Measurements from ENCODE around the gene TEX29.

The TEX29 gene

GRCh38 chr13:111342721-111343120 lies 22.3 kb downstream of the TEX29 start:
- TF ChIP-seq, protein P1, sequence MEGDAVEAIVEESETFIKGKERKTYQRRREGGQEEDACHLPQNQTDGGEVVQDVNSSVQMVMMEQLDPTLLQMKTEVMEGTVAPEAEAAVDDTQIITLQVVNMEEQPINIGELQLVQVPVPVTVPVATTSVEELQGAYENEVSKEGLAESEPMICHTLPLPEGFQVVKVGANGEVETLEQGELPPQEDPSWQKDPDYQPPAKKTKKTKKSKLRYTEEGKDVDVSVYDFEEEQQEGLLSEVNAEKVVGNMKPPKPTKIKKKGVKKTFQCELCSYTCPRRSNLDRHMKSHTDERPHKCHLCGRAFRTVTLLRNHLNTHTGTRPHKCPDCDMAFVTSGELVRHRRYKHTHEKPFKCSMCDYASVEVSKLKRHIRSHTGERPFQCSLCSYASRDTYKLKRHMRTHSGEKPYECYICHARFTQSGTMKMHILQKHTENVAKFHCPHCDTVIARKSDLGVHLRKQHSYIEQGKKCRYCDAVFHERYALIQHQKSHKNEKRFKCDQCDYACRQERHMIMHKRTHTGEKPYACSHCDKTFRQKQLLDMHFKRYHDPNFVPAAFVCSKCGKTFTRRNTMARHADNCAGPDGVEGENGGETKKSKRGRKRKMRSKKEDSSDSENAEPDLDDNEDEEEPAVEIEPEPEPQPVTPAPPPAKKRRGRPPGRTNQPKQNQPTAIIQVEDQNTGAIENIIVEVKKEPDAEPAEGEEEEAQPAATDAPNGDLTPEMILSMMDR (IDR thresholded peaks at IDR 0.05; ENCODE audit: low read length) = no peak
- TF ChIP-seq EZH2phosphoT487 (IDR thresholded peaks at IDR 0.05; ENCODE audit: low read length) = no peak
- TF ChIP-seq EZH2 (optimal IDR thresholded peaks at IDR 0.05; ENCODE audit: low read depth, low read length) = no peak
- H3K4me3 ChIP-seq (ENCODE audit: low read length) = no peak overlapping the region
- H2AFZ ChIP-seq (ENCODE audit: low read length) = no peak overlapping the region
- H3K9me2 ChIP-seq (replicated peaks; ENCODE audit: insufficient read depth, low read length) = no peaks in the 10 kb centered on the region
- no peaks in the 10 kb centered on the region for H3K9me3 ChIP-seq (replicated peaks; ENCODE audit: insufficient read depth, low read length)
- no peak overlapping the region for H3K9ac ChIP-seq (ENCODE audit: low read length)
- no peak overlapping the region for H3K4me2 ChIP-seq (ENCODE audit: low read depth, low read length)
- no peaks in the 10 kb centered on the region for H3K4me1 ChIP-seq (ENCODE audit: low read length)
- H3K79me2 ChIP-seq (ENCODE audit: low read length) = no peaks in the 10 kb centered on the region
- no peak overlapping the region for H3K27ac ChIP-seq (ENCODE audit: low read length)
- no peaks in the 10 kb centered on the region for H3F3A ChIP-seq (ENCODE audit: insufficient read depth, low read length)
- no peaks in the 10 kb centered on the region for H3K27me3 ChIP-seq (replicated peaks; ENCODE audit: insufficient read depth, low read length)
- DNase-seq = no peak
- H3K36me3 ChIP-seq (replicated peaks; ENCODE audit: insufficient read depth, low read length) = no peaks in the 10 kb centered on the region
- H4K20me1 ChIP-seq (ENCODE audit: insufficient read depth, low read length) = no peaks in the 10 kb centered on the region

- Histone ChIP-seq H3K79me2 (ENCODE audit: low read length) (no peaks in the 10 kb centered on the region), H3K4me2 (ENCODE audit: low read depth, low read length) (no peak overlapping the region), H3K4me3 (ENCODE audit: low read length) (no peak overlapping the region), H3K36me3 (replicated peaks; ENCODE audit: insufficient read depth, low read length) (no peaks in the 10 kb centered on the region), H3K9me3 (replicated peaks; ENCODE audit: insufficient read depth, low read length) (no peaks in the 10 kb centered on the region), H3K9ac (ENCODE audit: low read length) (no peak overlapping the region), H3K27me3 (replicated peaks; ENCODE audit: insufficient read depth, low read length) (no peaks in the 10 kb centered on the region), H2AFZ (ENCODE audit: low read length) (no peak overlapping the region), H3K4me1 (ENCODE audit: low read length) (no peaks in the 10 kb centered on the region), H3K27ac (ENCODE audit: low read length) (no peak overlapping the region), H4K20me1 (ENCODE audit: insufficient read depth, low read length) (no peaks in the 10 kb centered on the region), H3F3A (ENCODE audit: insufficient read depth, low read length) (no peaks in the 10 kb centered on the region), H3K9me2 (replicated peaks; ENCODE audit: insufficient read depth, low read length) (no peaks in the 10 kb centered on the region)
- DNase-seq = no peak
- TF ChIP-seq EZH2phosphoT487 (IDR thresholded peaks at IDR 0.05; ENCODE audit: low read length) = no peak
- TF ChIP-seq EZH2 (optimal IDR thresholded peaks at IDR 0.05; ENCODE audit: low read depth, low read length) = no peak
- TF ChIP-seq, protein P1 (IDR thresholded peaks at IDR 0.05; ENCODE audit: low read length) = no peak
Observed at GRCh38 chr13:111343186-111343805, 22.9 kb downstream of the TEX29 start.

GRCh38 chr13:111344471-111345191 lies 24.2 kb downstream of the TEX29 start:
- DNase-seq = no peak
- H3K9me2 ChIP-seq (replicated peaks; ENCODE audit: insufficient read depth, low read length) = no peaks in the 10 kb centered on the region
- H3K27ac ChIP-seq (ENCODE audit: low read length) = no peak overlapping the region
- H3K27me3 ChIP-seq (replicated peaks; ENCODE audit: insufficient read depth, low read length) = no peaks in the 10 kb centered on the region
- TF ChIP-seq EZH2phosphoT487 (IDR thresholded peaks at IDR 0.05; ENCODE audit: low read length) (no peak), EZH2 (optimal IDR thresholded peaks at IDR 0.05; ENCODE audit: low read depth, low read length) (no peak)
- TF ChIP-seq, protein P1 (IDR thresholded peaks at IDR 0.05; ENCODE audit: low read length) = no peak
- no peak overlapping the region for H3K4me2 ChIP-seq (ENCODE audit: low read depth, low read length)
- H2AFZ ChIP-seq (ENCODE audit: low read length) = no peak overlapping the region
- no peaks in the 10 kb centered on the region for H3K79me2 ChIP-seq (ENCODE audit: low read length)
- no peaks in the 10 kb centered on the region for H3K4me1 ChIP-seq (ENCODE audit: low read length)
- no peaks in the 10 kb centered on the region for H3K36me3 ChIP-seq (replicated peaks; ENCODE audit: insufficient read depth, low read length)
- H3K9me3 ChIP-seq (replicated peaks; ENCODE audit: insufficient read depth, low read length) = no peaks in the 10 kb centered on the region
- H3K4me3 ChIP-seq (ENCODE audit: low read length) = no peak overlapping the region
- H3K9ac ChIP-seq (ENCODE audit: low read length) = no peak overlapping the region
- no peaks in the 10 kb centered on the region for H3F3A ChIP-seq (ENCODE audit: insufficient read depth, low read length)
- H4K20me1 ChIP-seq (ENCODE audit: insufficient read depth, low read length) = no peaks in the 10 kb centered on the region

All from MM.1S (cell line).